ENCODE results near the gene DPP4.

DPP4 gene

DNA sequence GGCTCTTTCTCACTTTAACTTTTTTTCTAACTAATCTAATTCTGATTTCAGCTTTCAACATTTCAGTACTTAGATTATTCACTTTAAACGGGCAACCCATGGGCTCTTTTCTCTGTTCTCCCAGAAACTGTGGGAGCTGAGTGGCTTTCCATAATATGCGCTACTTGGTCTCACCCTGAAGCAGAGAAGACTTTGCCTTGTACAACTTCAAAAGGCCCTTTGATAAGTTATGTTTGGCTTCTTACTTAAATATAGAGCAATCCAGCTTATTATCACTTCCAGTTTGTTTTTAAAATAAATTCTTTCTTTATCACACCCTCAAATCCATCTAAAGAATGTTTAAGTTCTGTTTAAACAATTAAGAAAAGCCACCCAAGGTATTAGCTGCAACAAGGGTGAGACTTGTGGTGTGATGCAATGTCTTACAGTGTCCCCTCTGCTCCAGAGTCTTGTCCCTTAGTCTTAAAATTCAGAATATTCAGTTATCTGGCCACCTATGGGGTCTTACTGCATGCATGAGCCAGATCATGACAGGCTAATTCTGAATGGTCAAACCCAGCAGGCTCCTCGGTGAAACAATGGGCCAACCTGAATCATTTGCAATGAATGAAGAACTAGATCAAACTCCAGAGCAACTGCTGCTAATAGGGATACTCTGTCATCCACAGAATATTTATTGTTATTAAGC lies 39.2 kb upstream of the DPP4 start:
- H3K4me1 ChIP-seq (ENCODE audit: control extremely low read depth in 1 of 4, control insufficient read depth in 4 of 4, insufficient read depth in 4 of 4, low read length in 3 of 4), result peaks cover 3 to 14% (median 7%) of the 10 kb centered on the region in 4 experiments
- WGBS (ENCODE audit: insufficient coverage), result 94% methylated on average over 2 of the region's 3 CpGs
- peaks cover 0 to 7% (median 5%) of the 10 kb centered on the region in 5 experiments for H3K9me3 ChIP-seq (ENCODE audit: control extremely low read depth in 1 of 5, control insufficient read depth in 4 of 5, insufficient read depth in 2 of 5, low read depth in 1 of 5, low read length in 4 of 5)
- H3K27ac ChIP-seq (ENCODE audit: insufficient read depth in 1 of 2, low read depth in 1 of 2, low read length in 2 of 2, poor library complexity in 1 of 2, severe bottlenecking in 2 of 2), result no peak overlapping the region
- no peaks in the 10 kb centered on the region for H3K36me3 ChIP-seq (ENCODE audit: control insufficient read depth in 4 of 4, insufficient read depth in 4 of 4, low read length in 3 of 4)
- ChIA-PET POLR2A (no interaction called here), CTCF (interaction anchor here (1.4 kb wide), 1 partner anchor 13 kb away, joined by 4 read pairs; no protein-coding TSS in a partner anchor)
- no peak overlapping the region for H3K4me3 ChIP-seq (ENCODE audit: control insufficient read depth in 1 of 7, extremely low read depth in 1 of 7, insufficient read depth in 4 of 7, low read depth in 2 of 7, low read length in 6 of 7)
- no peaks in the 10 kb centered on the region for H3K27me3 ChIP-seq (replicated peaks in 2 of 5; ENCODE audit: control insufficient read depth in 4 of 5, insufficient read depth in 5 of 5, low read length in 4 of 5)
- no peak for DNase-seq

DNA sequence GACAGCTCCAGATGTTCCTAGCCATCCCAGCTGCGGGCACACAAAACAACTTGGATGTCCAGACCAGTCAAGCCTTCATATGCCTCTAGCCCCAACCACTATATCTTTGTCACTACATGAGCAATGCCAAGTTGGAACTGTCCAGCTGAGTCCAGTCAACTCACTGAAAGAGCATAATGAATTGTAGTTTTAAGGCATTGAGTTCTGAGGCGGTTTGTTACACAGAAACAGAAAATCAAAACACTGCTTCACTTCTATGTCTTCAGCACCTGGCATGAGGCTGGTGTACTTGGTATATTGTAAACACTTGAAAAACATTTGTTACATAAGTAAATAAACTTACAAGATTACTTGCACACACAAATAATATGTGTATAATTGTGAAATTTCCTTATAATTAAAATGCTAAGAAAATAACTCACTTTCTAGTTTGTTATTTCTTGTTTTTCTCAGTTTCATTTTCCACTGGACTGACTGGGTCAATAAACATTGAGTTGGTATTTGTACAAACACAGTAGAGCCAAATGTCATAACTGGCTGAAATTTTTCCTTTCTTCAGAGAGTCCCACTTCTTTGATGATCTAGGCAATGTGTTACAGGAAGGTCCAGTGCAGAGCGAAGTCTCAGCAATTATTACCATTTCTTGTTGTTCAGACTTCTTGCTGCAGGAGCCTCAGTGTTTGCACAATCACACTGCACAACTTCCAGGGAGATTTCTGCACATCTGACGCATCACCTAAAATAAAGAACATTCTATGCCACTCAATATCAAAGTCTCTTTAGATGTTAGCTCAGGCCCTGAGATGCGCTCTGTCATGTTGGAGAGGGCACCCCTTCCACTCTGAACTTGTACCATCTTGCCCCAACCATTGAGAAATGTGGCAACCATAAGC lies 38.2 kb upstream of the DPP4 start:
- no peak for DNase-seq
- peaks cover 3 to 14% (median 7%) of the 10 kb centered on the region in 4 experiments for H3K4me1 ChIP-seq (ENCODE audit: control extremely low read depth in 1 of 4, control insufficient read depth in 4 of 4, insufficient read depth in 4 of 4, low read length in 3 of 4)
- no peak overlapping the region for H3K27ac ChIP-seq (ENCODE audit: insufficient read depth in 1 of 2, low read depth in 1 of 2, low read length in 2 of 2, poor library complexity in 1 of 2, severe bottlenecking in 2 of 2)
- H3K27me3 ChIP-seq (replicated peaks in 2 of 5; ENCODE audit: control insufficient read depth in 4 of 5, insufficient read depth in 5 of 5, low read length in 4 of 5), result no peaks in the 10 kb centered on the region
- no peaks in the 10 kb centered on the region for H3K36me3 ChIP-seq (ENCODE audit: control insufficient read depth in 4 of 4, insufficient read depth in 4 of 4, low read length in 3 of 4)
- ChIA-PET CTCF (no interaction called here), POLR2A (no interaction called here)
- peaks cover 0 to 7% (median 5%) of the 10 kb centered on the region in 5 experiments for H3K9me3 ChIP-seq (ENCODE audit: control extremely low read depth in 1 of 5, control insufficient read depth in 4 of 5, insufficient read depth in 2 of 5, low read depth in 1 of 5, low read length in 4 of 5)
- 90% methylated on average over 3 of the region's 5 CpGs for WGBS (ENCODE audit: insufficient coverage)
- H3K4me3 ChIP-seq (ENCODE audit: control insufficient read depth in 1 of 7, extremely low read depth in 1 of 7, insufficient read depth in 4 of 7, low read depth in 2 of 7, low read length in 6 of 7), result no peak overlapping the region

DNA sequence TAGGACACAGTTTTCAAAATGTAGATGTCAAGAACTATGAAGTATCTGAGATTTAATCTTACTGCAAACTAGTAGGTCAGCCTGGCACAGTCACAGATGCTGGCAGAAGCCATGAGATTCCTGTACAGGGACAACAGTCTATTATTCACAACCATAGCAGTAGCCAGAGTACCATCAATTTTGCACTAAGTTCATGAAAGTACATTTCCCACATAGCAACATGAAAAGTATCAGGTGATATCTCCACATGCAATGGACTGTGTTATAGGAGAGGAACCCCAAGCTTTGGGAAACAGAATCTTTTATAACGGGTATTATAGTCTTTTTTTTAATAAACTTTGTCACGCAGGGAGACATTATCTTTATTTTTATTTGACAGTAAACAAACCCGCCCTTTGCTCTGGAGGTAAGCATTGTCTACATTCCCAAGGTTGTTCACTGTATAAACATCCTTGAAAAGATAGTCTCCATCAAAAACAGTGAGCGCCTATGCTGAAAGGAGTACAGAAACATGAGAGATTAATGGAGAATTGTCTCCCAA lies 33.4 kb upstream of the DPP4 start:
- Histone ChIP-seq H3K27ac (ENCODE audit: insufficient read depth in 1 of 2, low read depth in 1 of 2, low read length in 2 of 2, poor library complexity in 1 of 2, severe bottlenecking in 2 of 2) (no peak overlapping the region), H3K27me3 (replicated peaks in 2 of 5; ENCODE audit: control insufficient read depth in 4 of 5, insufficient read depth in 5 of 5, low read length in 4 of 5) (no peaks in the 10 kb centered on the region), H3K4me3 (ENCODE audit: control insufficient read depth in 1 of 7, extremely low read depth in 1 of 7, insufficient read depth in 4 of 7, low read depth in 2 of 7, low read length in 6 of 7) (no peak overlapping the region), H3K9me3 (ENCODE audit: control extremely low read depth in 1 of 5, control insufficient read depth in 4 of 5, insufficient read depth in 2 of 5, low read depth in 1 of 5, low read length in 4 of 5) (no peaks in the 10 kb centered on the region), H3K36me3 (ENCODE audit: control insufficient read depth in 4 of 4, insufficient read depth in 4 of 4, low read length in 3 of 4) (no peaks in the 10 kb centered on the region), H3K4me1 (ENCODE audit: control extremely low read depth in 1 of 4, control insufficient read depth in 4 of 4, insufficient read depth in 4 of 4, low read length in 3 of 4) (no peaks in the 10 kb centered on the region)
- CTCF ChIA-PET, result no interaction called here
- WGBS (ENCODE audit: insufficient coverage), result 100% methylated on average over 1 of the region's 4 CpGs
- no peak for DNase-seq
- POLR2A ChIA-PET, result no interaction called here

DNA sequence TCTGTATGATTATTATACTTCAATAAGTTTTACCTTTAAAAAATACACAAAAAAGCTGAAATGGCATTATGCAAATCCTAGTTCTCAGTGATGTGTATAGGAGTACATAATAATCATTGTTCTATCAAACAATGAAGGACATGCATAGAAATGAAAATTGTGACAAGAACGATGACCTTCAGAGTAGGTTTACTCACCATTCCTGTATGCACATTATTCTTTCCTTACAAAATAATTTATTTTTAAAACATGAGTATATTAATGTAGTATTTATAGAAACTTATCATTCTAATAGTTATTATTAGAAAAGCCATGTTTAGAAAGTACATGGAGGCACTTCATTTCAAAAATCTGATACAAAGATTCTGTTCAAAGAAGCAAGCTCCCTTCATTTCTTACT lies 32.7 kb upstream of the DPP4 start:
- no peaks in the 10 kb centered on the region for H3K9me3 ChIP-seq (ENCODE audit: control extremely low read depth in 1 of 5, control insufficient read depth in 4 of 5, insufficient read depth in 2 of 5, low read depth in 1 of 5, low read length in 4 of 5)
- no peak overlapping the region for H3K4me3 ChIP-seq (ENCODE audit: control insufficient read depth in 1 of 7, extremely low read depth in 1 of 7, insufficient read depth in 4 of 7, low read depth in 2 of 7, low read length in 6 of 7)
- no CpG with 5 or more reads among the region's 1 CpG for WGBS (ENCODE audit: insufficient coverage)
- POLR2A ChIA-PET, result no interaction called here
- no peaks in the 10 kb centered on the region for H3K27me3 ChIP-seq (replicated peaks in 2 of 5; ENCODE audit: control insufficient read depth in 4 of 5, insufficient read depth in 5 of 5, low read length in 4 of 5)
- DNase-seq, result no peak
- H3K36me3 ChIP-seq (ENCODE audit: control insufficient read depth in 4 of 4, insufficient read depth in 4 of 4, low read length in 3 of 4), result no peaks in the 10 kb centered on the region
- CTCF ChIA-PET, result no interaction called here
- H3K27ac ChIP-seq (ENCODE audit: insufficient read depth in 1 of 2, low read depth in 1 of 2, low read length in 2 of 2, poor library complexity in 1 of 2, severe bottlenecking in 2 of 2), result no peak overlapping the region
- H3K4me1 ChIP-seq (ENCODE audit: control extremely low read depth in 1 of 4, control insufficient read depth in 4 of 4, insufficient read depth in 4 of 4, low read length in 3 of 4), result no peaks in the 10 kb centered on the region

DNA sequence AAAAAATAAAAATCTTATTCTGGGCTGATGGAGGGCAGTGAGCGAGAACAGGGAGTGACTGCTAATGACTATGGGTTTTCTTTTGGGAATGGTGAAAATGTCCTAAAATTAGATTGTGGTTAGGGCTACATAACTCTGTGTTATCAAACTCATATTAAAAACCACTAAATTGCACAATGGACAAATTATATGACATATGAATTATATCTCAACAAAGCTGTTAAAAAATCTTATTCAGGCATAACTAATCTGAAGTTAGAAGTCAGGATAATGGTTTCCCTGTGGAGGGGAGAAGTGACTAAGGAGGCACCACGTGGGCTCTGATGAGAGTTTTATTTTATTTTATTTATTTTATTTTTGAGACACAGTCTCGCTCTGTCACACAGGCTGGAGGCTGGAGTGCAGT lies 32.1 kb upstream of the DPP4 start:
- POLR2A ChIA-PET, result no interaction called here
- Histone ChIP-seq H3K36me3 (ENCODE audit: control insufficient read depth in 4 of 4, insufficient read depth in 4 of 4, low read length in 3 of 4) (no peaks in the 10 kb centered on the region), H3K4me1 (ENCODE audit: control extremely low read depth in 1 of 4, control insufficient read depth in 4 of 4, insufficient read depth in 4 of 4, low read length in 3 of 4) (no peaks in the 10 kb centered on the region), H3K27ac (ENCODE audit: insufficient read depth in 1 of 2, low read depth in 1 of 2, low read length in 2 of 2, poor library complexity in 1 of 2, severe bottlenecking in 2 of 2) (no peak overlapping the region), H3K4me3 (ENCODE audit: control insufficient read depth in 1 of 7, extremely low read depth in 1 of 7, insufficient read depth in 4 of 7, low read depth in 2 of 7, low read length in 6 of 7) (no peak overlapping the region), H3K27me3 (replicated peaks in 2 of 5; ENCODE audit: control insufficient read depth in 4 of 5, insufficient read depth in 5 of 5, low read length in 4 of 5) (no peaks in the 10 kb centered on the region), H3K9me3 (ENCODE audit: control extremely low read depth in 1 of 5, control insufficient read depth in 4 of 5, insufficient read depth in 2 of 5, low read depth in 1 of 5, low read length in 4 of 5) (no peaks in the 10 kb centered on the region)
- CTCF ChIA-PET, result interaction anchor here (0.7 kb wide), 1 partner anchor 16 kb away, joined by 3 read pairs; no protein-coding TSS in a partner anchor
- WGBS (ENCODE audit: insufficient coverage), result 100% methylated on average over 1 of the region's 3 CpGs
- DNase-seq, result no peak

DNA sequence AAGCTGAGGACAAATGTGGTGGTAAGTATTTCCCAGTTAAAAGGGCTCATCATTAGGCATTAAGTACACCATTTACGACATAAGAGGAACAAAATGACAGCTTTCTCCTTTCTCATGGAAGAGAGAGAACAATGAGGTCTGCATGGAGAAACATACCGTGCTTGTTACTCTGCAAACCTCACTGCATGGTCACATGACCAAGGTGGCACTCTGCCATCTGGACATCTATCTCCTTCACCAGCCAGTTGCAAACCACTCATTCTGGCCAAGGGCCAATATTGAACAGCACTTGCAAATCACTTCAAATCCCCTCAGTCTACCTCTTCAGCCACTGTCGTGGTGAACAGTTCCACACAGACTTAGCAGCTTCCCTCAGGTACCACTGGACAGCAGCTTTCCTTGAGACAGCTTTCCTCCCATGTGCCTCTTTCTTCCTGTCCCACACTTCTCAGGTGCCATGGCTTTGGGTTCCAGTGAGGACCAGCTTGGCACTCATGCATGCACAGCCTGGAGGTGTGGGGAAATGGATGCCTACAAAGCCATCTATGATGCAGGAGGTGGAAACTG lies 29.5 kb upstream of the DPP4 start:
- ChIA-PET CTCF (no interaction called here), POLR2A (no interaction called here)
- Histone ChIP-seq H3K27me3 (replicated peaks in 2 of 5; ENCODE audit: control insufficient read depth in 4 of 5, insufficient read depth in 5 of 5, low read length in 4 of 5) (no peaks in the 10 kb centered on the region), H3K36me3 (ENCODE audit: control insufficient read depth in 4 of 4, insufficient read depth in 4 of 4, low read length in 3 of 4) (no peaks in the 10 kb centered on the region), H3K4me3 (ENCODE audit: control insufficient read depth in 1 of 7, extremely low read depth in 1 of 7, insufficient read depth in 4 of 7, low read depth in 2 of 7, low read length in 6 of 7) (no peak overlapping the region), H3K9me3 (ENCODE audit: control extremely low read depth in 1 of 5, control insufficient read depth in 4 of 5, insufficient read depth in 2 of 5, low read depth in 1 of 5, low read length in 4 of 5) (no peaks in the 10 kb centered on the region), H3K4me1 (ENCODE audit: control extremely low read depth in 1 of 4, control insufficient read depth in 4 of 4, insufficient read depth in 4 of 4, low read length in 3 of 4) (no peaks in the 10 kb centered on the region), H3K27ac (ENCODE audit: insufficient read depth in 1 of 2, low read depth in 1 of 2, low read length in 2 of 2, poor library complexity in 1 of 2, severe bottlenecking in 2 of 2) (no peak overlapping the region)
- 58% methylated on average over 3 of the region's 3 CpGs for WGBS (ENCODE audit: insufficient coverage)
- DNase-seq, result peak in 2 of 3 donors; percentile 6 to 9

DNA sequence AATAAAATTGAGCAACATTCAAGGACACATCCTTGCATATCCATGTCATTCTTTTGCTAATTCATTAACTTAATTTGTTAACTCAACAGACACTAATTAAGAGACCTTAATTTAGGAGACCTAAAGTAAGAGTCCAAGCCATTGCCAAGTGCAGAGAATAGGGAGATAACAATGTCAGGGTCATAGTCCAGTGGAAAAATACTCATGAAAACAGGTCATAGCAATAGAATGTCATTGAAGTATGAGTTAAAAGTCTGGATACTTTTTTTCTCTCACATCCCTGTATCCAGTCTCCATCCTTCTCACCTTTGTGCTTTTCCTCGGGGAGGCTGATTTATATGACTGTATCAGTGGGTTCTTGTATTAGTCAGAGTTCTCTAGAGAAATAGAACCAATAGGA lies 26.6 kb upstream of the DPP4 start:
- H3K4me1 ChIP-seq (ENCODE audit: control extremely low read depth in 1 of 4, control insufficient read depth in 4 of 4, insufficient read depth in 4 of 4, low read length in 3 of 4), result no peaks in the 10 kb centered on the region
- H3K36me3 ChIP-seq (ENCODE audit: control insufficient read depth in 4 of 4, insufficient read depth in 4 of 4, low read length in 3 of 4), result no peaks in the 10 kb centered on the region
- WGBS (ENCODE audit: insufficient coverage), result no CpG with 5 or more reads among the region's 1 CpG
- no peak for DNase-seq
- H3K27me3 ChIP-seq (replicated peaks in 2 of 5; ENCODE audit: control insufficient read depth in 4 of 5, insufficient read depth in 5 of 5, low read length in 4 of 5), result no peaks in the 10 kb centered on the region
- ChIA-PET POLR2A (no interaction called here), CTCF (no interaction called here)
- H3K4me3 ChIP-seq (ENCODE audit: control insufficient read depth in 1 of 7, extremely low read depth in 1 of 7, insufficient read depth in 4 of 7, low read depth in 2 of 7, low read length in 6 of 7), result no peak overlapping the region
- H3K9me3 ChIP-seq (ENCODE audit: control extremely low read depth in 1 of 5, control insufficient read depth in 4 of 5, insufficient read depth in 2 of 5, low read depth in 1 of 5, low read length in 4 of 5), result no peaks in the 10 kb centered on the region
- no peak overlapping the region for H3K27ac ChIP-seq (ENCODE audit: insufficient read depth in 1 of 2, low read depth in 1 of 2, low read length in 2 of 2, poor library complexity in 1 of 2, severe bottlenecking in 2 of 2)
